DMS53 treated with DMSO at 0.1 percent for 48 hours (cell line): ENCODE results near the gene FHOD3.

ENCODE experiments used
- DNase-seq: peaks from one replicate; lab custom pipeline; 2025; ENCODE audit not compliant: unreplicated experiment; lab: John Stamatoyannopoulos, UW

FHOD3 gene

DNA sequence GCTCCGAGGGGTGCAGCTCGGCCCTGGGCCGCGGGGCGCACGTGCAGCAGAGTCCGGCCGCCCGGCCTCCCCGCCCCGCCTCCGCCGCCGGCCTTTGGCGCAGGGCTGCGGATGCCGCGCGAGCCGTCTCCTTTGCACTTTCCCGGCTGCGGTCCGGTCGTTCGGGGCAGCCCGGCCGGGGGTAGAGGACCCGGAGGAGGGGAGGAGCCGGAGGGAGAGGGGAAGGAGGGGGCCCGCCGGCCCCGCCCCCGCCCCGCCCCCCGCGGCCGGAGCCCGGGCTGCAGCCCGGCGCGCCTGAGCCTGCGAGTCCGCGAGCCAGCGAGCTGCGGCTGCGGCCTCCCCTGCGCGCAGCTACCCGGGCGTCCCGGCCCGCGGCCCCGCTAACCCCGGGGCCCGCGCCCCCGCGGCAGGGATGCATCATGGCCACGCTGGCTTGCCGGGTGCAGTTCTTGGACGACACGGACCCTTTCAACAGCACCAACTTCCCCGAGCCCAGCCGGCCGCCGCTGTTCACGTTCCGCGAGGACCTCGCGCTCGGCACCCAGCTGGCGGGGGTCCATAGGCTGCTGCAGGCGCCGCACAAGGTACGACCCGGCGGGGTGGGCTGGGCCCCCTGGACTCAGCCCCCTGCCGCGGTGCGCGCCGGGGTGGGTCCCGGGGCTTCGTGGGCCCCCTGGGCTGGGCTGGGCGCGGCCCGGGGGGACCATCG is at the start of gene FHOD3:
TSS of gene FHOD3 (plus strand) at position 297 of the 709 bp plus-strand sequence. CDS start at position 420, 123 bp downstream.
- DNase-seq: peak; percentile 72

DNA sequence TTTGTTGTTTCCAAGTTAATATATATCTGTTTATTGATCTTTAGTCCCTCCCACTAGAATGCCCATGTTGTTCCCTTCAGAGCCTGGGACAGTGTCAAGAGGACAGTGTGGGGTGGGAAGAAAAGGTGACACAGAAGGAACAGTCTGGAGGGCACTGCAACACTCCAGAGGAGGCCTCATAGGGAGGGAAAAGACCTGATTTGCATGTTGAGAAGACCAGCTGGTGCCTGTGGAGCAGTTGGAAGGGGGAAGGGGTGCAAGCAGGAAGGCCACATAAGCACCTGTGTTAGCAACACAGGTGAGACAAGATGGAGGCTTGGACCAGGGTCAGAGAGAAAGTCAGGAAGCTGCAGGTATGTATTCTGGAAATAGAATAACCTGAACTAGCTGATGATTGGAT is 48.1 kb upstream of the FHOD3 start:
- no peak for DNase-seq

DNA sequence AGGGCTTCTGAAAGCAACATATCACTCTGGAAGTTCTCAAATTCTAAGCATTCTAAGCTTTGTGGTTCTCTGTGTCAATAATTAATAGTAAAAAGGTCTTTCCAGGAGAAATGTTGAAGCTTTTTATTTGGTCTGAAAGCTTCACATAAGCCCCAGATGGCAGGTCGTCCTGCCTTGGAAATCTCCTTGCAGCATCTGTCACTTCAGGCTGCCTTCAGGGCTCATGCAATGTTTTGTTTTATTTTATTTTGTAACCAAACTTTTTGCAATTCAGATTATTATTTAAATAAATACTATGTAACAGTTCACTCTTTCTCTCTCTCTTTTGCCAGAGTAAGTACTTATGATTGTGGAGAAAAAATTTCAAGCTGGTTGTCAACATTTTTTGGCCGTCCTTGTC is 46.7 kb upstream of the FHOD3 start:
- no peak for DNase-seq

DNA sequence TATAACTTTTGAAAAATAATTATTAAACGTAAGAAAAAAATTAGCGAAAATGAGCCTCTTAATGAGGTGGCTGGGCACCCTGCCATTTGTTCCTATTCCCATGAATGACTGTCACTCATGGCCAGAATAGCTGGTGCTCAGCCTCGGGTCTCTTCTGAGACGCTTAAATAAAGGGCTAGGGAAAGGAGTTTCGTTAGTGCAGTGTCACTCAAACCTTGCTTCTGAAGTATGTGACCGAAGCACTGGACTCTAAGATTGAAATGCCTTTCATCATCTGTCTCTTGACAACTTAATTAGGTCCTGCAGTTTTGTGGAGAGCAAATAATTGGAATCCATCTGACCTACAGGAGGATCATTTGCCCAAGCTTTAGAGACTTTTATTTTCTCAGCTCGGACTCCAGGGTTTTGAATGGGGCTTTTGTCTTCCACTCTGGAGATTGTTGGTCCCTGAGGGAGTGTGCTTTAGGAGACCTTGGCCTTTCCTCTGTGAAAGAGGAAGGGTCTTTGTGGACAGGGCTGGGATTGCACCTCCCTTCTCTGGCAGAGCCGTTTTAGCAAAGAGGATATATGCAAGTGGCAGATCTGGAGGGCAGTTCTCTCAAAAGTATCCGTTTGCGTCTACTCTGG is 42.3 kb upstream of the FHOD3 start:
- no peak for DNase-seq

DNA sequence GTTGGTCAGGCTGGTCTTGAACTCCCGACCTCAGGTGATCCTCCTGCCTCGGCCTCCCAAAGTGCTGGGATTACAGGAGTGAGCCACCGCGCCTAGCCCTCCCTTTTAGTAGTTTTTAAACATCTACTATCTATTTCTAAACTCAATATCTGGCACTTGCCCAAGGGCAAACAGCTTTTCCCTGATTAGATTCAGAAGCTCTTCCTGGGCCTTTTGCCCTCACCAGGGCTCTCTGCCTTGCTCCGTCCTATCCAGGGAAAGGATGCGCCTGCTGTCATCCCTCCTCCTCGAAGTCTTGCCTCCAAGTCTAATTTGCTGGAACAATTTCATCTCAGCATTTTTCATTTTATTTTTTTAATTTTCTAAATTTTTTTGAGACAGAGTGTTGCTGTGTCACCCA is 41.4 kb upstream of the FHOD3 start:
- no peak for DNase-seq

DNA sequence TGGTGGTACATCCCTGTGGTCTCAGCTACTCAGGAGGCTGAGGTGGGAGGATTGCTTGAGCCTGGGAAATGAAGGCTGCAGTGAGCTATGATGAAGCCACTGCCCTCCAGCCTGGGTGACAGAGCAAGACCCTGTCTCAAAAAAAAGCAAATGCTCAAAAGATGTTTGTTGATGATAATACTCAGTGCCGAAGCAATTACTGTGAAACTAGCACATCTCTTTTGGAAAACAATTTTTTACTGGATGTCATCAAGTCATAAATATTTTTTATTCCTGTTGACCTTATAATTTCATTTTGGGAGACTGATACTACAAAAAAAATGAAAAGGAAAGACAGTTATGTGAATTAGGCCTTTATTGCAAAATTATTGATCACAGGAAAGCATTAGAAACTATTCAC is 34.5 kb upstream of the FHOD3 start:
- no peak for DNase-seq

DNA sequence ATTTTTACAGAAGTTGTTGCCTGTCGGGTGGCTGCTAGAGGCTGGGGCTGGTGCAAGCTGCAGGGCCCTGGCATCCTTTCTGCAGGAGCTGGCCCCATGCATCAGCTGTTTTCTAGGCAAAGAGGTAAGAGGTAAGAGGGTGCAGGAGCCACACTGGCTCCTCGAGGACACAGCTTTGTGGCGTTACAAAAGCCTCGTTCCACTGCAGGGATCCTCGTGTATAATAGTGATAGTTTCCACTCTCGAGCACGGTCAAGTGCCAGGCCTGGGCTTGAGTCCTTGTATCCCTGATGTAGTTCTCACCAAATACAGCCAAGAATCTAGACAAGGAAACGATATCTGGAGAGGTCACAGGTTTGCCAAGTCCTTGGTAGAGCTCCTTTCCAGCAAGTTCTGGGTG is 33.2 kb upstream of the FHOD3 start:
- no peak for DNase-seq

DNA sequence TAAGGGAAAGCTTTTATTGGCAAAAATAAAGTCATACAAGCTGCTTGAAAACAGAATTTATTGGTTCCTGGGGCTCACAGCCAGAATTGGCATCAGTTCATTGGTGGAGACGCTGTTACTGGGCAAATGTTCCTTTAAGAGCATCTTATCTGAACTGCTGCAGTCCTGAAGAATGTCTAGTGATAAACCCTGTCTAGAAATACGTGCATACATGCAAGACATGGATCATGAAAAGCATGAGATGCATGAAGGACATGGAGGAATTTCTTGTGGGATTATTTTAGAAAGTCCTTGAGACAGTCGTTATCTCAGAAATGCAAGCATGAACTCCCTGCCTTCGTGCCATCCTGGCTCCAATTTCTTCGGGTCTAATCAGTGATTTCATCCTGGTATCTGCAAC is 32.5 kb upstream of the FHOD3 start:
- no peak for DNase-seq

DNA sequence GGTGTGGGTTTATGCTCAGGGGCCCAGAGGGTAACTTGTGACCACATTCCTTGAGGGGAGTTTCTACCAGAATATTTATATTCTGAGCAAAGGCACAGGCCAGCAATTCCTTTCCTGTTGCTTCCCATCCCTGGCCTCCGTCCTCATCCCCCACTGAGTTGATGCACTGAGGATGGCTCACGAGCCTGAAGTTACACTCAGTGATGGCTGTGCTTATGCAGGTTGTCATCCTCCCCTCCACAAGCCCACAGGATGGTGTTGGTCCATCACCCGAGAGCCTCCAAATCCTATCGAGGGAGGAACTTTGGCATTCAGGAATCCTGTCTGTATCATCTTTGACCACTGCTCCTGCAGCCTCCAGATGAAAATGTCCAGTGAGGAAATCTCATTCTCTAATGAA is 28.4 kb upstream of the FHOD3 start:
- DNase-seq: no peak

DNA sequence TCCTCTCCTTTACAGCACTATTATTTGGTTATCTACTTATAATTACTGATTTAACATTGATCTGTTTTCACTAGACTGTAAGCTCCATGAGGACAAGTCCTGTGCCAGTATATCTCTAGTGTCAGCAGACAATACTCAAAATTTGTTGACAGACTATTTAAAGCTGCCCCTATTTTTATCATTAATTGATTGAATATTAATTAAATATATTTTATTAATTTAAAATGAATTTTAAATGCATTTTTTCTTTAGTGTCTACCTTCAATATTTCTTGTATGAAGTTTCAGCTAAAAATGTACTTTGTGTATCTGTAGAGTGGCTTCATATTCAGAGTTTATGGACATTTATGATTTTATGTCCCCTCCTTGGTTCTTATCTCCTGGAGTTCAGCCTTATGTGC is 26.4 kb upstream of the FHOD3 start:
- DNase-seq: no peak

DNA sequence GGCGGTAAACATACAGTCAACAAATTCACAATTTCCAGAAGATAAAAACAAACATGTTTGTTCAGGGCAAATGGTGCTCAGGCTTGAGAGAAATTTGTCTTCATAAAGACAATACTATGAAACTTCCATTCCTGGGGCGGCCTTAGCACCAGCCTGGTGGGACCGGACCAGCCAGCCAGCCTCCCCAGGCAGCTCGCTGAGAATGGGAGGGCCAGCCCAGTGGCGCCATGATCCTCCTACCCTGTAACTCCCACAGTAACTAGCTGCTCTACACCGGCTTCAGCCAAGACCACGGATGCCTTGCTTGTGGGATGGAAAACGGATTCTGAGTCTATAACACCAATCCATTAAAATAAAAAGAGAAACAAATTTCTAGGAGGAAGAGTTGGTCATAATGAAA is 24.2 kb upstream of the FHOD3 start:
- DNase-seq: no peak

DNA sequence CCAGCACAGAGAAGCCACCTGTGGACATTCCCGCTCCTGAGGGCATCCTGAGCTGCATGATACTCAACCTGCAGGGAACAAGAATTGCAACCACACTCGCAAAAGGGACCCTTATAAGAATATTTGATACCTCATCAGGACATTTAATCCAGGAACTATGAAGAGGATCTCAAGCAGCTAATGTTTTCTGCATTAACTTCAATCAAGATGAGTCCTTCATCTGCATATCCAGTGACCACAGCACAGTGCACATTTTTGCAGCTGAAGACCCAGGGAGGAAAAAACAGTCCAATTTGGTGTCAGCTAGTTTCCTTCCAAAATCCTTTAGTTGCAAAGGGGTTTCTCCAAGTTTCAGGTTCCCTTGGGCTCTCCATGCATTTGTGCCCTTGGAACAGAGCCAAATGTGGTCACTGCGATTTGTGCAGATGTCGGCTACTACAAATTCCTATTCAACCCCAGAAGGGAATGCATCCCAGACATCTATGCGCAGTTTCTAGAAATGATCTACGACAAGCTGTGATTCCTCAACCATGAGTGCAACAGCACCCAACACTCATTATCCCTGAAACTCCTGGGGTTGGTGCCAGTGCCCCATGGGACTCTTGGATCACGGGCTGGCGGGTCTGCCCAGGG is 23.3 kb upstream of the FHOD3 start:
- no peak for DNase-seq

DNA sequence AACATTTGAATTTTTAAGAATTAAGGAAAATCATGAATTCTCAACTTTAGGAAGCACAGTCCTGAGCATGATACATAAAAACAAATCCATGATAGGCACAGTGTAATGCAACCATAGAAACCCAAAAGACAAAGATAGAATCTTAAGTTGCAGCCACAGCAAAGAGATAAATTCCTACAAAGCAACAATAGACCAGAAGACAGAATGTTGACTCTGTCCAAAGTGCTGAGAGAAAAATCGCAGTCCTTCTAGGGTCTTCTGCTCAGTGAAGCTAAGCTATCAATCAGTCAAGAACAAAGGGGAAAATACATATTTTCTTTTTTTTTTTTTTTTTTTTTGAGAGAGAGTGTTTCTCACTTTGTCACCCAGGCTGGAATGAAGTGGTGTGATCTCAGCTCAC is 22.0 kb upstream of the FHOD3 start:
- no peak for DNase-seq

DNA sequence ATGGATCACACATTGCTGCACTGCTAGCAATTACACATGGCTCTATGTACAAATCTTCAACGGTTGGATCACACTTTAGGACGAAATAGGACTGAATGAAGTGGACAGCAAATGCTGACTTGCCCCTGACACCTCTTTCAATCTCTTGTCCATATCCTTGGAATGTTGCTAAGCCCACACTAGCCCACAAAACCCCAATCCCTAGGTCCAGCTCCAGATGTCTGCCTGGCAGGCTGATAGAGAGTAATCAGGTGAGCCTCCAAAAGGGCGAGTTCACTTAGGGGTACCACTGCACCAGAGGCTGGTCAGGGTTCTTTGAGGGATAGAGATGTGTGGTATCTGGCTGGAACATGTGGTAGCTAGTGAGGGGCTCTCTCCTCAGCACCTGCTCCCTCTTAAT is 18.5 kb upstream of the FHOD3 start:
- DNase-seq: no peak

DNA sequence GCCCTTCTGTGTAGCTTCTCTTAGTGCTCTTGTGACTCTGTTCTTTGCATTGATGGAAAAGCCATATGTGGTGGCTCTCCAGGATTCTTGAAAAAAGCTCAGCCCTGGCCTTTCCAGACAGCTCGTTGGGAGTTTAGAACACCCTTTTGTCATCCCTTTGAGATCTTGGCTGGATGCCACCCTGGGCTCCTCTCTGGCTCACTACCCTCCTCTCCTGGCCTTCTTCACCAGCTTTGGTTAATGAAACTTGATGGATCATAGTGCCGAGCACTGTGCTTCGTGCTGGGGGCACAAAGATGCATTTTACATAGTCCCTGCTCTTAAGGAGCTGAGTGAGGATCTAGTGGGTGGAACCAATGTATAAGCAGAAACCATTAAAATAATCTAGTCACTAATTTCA is 15.6 kb upstream of the FHOD3 start:
- DNase-seq: no peak

DNA sequence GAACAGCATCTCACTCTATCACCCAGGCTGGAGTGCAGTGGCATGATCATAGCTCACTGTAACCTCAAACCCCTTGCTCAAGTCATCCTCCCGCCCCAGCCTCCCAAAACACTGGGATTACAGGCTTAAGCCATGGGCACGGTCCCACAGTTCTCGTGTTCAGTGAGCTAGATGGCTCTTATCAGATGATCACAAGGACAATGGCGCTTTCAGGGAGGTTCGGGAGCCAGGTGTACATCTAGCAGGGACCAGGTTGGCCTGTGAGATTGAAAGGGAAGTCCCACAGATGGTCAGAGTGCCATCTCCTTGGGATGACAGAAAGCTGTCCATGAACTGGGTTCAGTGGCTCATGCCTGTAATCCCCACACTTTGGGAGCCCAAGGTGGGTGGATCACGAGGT is 14.1 kb upstream of the FHOD3 start:
- no peak for DNase-seq

DNA sequence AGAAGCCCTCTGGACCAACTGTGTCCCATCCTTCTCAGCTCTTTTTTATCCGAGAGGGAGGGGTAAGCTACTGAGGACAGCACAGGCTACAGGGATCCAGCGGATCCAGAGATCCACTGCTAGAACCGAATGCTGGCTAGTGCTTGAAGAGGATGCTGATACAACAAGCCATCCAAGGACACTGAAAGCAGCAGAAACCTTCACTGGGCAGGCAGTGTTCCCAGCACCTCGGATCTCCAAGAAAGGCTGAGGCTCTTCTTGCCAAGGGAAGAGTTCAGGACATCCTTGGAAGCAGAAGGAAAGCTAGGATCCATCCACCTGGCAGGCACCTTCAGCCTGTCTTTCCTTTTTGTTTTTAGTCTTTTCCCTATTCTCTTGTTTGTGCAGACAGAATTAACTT is 13.2 kb upstream of the FHOD3 start:
- DNase-seq: no peak

DNA sequence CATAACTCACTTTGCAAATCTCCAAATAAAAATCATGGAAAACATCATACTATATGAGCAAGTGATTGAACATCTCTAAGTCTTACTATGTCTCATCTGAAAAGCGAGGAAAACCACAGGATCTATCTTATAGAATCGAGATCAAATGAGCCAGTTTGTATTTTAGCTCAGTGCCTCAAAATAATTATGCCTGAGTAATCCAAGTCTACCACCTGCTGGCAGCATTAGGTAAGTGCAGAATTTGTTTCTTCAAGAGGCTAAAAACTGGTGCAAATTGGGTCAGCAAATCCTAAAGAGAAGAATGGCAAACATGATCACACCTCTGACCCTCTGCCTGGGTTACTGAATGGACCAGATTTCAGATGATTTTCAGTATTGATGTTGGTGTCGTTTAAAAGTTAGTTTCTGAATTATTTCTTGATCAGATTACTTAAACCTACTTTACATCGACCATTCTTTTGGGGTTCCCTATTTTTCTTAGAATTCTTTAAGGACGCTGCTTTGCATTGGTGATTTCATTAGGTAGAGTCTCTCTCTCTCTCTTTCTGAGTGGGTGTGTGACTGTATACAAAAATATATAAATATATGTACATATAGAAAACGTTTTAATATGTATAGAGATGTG is 12.7 kb upstream of the FHOD3 start:
- DNase-seq: peak; percentile 80

DNA sequence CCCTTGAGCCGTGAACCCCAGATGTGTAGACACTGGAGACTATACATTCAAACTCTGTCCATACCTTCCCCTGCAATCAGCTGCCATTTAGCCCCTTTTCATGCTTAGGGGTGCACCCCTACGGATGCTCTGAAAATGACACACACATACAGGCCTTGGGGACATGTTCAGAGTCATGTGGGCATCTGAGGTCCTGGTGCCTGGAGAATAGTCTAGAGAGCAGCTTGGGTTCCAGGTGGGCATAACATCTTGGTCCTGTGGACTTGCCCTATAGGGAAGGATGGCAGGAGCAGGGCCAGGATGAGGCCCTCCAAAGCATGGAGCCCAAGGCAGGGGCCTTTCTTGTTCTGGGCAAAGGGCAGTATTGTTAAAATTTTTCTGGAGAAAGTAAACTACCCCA is 9.9 kb upstream of the FHOD3 start:
- DNase-seq: no peak

DNA sequence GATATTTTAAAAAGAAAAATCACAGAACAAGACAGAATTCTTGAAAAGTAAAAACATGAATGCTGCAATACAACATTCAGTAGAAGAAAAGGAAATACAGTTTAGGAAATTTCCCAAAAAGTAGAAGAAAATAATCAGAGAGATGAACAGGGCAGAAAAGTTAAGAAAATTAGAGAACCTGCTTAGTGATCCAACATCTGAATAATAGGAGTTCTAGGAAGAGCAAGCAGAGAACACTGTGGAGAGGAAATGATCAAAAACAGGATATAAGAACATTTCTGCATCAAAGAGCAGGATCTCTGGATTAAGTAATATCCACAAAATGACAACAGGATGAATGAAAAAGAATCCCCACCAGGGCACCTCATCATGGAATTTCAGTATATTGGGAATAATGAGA is 8.8 kb upstream of the FHOD3 start:
- DNase-seq: no peak

DNA sequence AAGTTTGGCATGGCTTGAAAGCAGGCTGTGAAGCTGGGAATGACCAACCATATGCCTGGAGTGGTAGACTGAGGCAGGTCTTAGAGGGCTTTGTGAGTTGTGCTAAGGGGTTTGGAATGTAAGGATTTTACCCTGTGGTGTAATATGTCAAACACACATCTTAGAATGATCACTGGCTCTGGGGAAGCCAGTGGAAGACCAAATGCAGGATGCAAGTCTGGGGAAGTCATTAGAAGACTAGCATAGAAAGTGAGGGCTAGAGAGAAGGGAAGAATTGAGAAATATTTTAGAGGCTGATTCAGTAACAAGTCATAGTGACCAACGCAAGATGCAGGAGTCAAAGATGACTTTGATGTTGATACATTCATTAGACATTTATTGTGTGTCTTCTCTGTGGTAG is 3.5 kb upstream of the FHOD3 start:
- DNase-seq: no peak

DNA sequence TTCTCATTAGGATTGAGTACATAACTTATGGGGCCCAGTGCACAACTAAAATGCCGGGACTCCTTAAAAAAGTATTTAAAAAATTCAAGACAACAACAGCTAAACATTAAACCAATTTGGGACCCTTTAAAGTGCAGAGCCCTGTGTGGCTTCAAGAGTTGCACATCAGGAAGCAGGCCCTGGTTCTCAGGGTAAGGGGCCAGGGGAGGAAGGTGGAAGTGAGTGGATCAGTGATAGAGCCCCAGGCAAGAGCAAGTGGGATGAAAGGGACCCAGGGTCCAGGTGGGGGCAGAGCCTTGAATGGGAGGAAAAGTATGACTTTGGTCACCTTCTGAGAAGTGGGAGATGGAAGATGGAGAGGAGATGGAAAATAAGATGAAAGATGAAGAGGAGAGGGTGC is 2.3 kb upstream of the FHOD3 start:
- DNase-seq: no peak
